Neural progenitor cell (in vitro differentiated cells): ENCODE data around the gene VWA8.

Experiments
- CTCF ChIP-seq: fragments of 200-600 bp; sonication (generic); IDR thresholded peaks from 2 replicates; pipeline ENCODE4 v1.5.1; 2017; ENCODE audit warnings: antibody characterized with exemption, mild to moderate bottlenecking
- EZH2 ChIP-seq: fragments of 200-600 bp; sonication (generic); IDR thresholded peaks from 2 replicates; pipeline ENCODE4 v1.6.1; 2017; ENCODE audit warnings: antibody characterized with exemption, mild to moderate bottlenecking, moderate library complexity

- TF ChIP-seq CTCF (no peak), EZH2 (no peak)
Observed at GRCh38 chr13:41568143-41568971, 392.6 kb downstream of the VWA8 start.
